Epithelial cell of proximal tubule (primary cell): ENCODE results near the gene HLA-DRB5. TPM values are rescaled to one million over a fixed set of nuclear protein-coding genes. Genes with fewer than 3 reads are reported as not detected.
"Not testable (repeated sequence)": the region's sequence is repeated elsewhere in the genome, so short reads cannot be mapped to it uniquely, and the experiment has no call there.

Source experiments
- DNase-seq: peaks from one replicate; pipeline ENCODE4 v3.0.0-alpha.2; 2011; ENCODE audit warnings: low read depth
- H3K4me3 ChIP-seq: 2 replicates; pipeline ENCODE4 v1.5.1; 2011; ENCODE audit warnings: low read depth, mild to moderate bottlenecking, low read length
- CTCF ChIP-seq: conservative IDR thresholded peaks from 2 replicates; pipeline ENCODE4 v1.5.1; 2012; ENCODE audit warnings: low read depth, mild to moderate bottlenecking, low read length
- total RNA-seq: library from RNA; depleted of rRNA; stranded (reverse); fragments of >200 nt; gene quantifications from 2 replicates; pipeline ENCODE4 v1.2.3, GENCODE V29; 2015

The HLA-DRB5 gene
- total RNA-seq, 1 donor from 2014 or later, result not detected

GRCh38 chr6:32475392-32476206 is 54.5 kb downstream of the HLA-DRB5 start:
- no peak overlapping the region for H3K4me3 ChIP-seq
- DNase-seq, result no peak
- no peak for TF ChIP-seq CTCF

GRCh38 chr6:32473376-32474348 is 56.4 kb downstream of the HLA-DRB5 start:
- H3K4me3 ChIP-seq, DNase-seq: not testable (repeated sequence)

- no peak for TF ChIP-seq CTCF
These were observed 57.2 kb downstream of the HLA-DRB5 start for GRCh38 chr6:32472781-32473375.

GRCh38 chr6:32467743-32468503 is 62.2 kb downstream of the HLA-DRB5 start:
- not testable (repeated sequence) for DNase-seq, H3K4me3 ChIP-seq

More at GRCh38 chr6:32472781-32473375, 57.2 kb downstream of the HLA-DRB5 start:
- no peak overlapping the region for H3K4me3 ChIP-seq
- no peak for DNase-seq

Other genes with a start within 250 kb of the HLA-DRB5 start
- gene TSBP1, start 158.4 kb downstream of the HLA-DRB5 start, total RNA-seq, result not detected in 2 replicates
- 0.63 TPM in 1 of 2 replicates, not detected in the other for gene BTNL2, start 123.1 kb downstream of the HLA-DRB5 start, total RNA-seq
- not detected in 2 replicates for gene HLA-DRA, start 90.4 kb downstream of the HLA-DRB5 start, total RNA-seq
- not detected in 2 replicates for gene HLA-DRB1, start 59.6 kb upstream of the HLA-DRB5 start, total RNA-seq
- gene HLA-DQA1, start 107.1 kb upstream of the HLA-DRB5 start, total RNA-seq, result not detected in 2 replicates
- 0.51 and 0.58 TPM in 2 replicates for gene HLA-DQB1, start 136.4 kb upstream of the HLA-DRB5 start, total RNA-seq
- not detected in 2 replicates for gene HLA-DQA2, start 211.1 kb upstream of the HLA-DRB5 start, total RNA-seq
- not detected in 2 replicates for gene HLA-DQB2, start 233.2 kb upstream of the HLA-DRB5 start, total RNA-seq